Measurements from ENCODE around the gene DCHS2. TPM values are rescaled to one million over a fixed set of nuclear protein-coding genes. Genes with fewer than 3 reads are reported as not detected.

DCHS2 gene
- total and polyA plus RNA-seq, 2 experiments from 2014 or later, result 0.21 to 7.6 TPM

- H3K4me2 ChIP-seq, result no peak overlapping the region
- Mint-ChIP-seq H3K4me3 (no peak overlapping the region), H3K27me3 (ENCODE audit: insufficient read depth, low read depth, poor library complexity) (no peaks in the 10 kb centered on the region), H3K4me1 (no peaks in the 10 kb centered on the region), H3K27ac (no peak overlapping the region), H3K9me3 (no peaks in the 10 kb centered on the region), H3K36me3 (ENCODE audit: low read depth) (no peaks in the 10 kb centered on the region)
- no peaks in the 10 kb centered on the region for H3K79me2 ChIP-seq (replicated peaks; ENCODE audit: insufficient read depth)
- no peaks in the 10 kb centered on the region for H3K27me3 ChIP-seq (ENCODE audit: insufficient read depth)
- H3K36me3 ChIP-seq (ENCODE audit: insufficient read depth), result no peaks in the 10 kb centered on the region
- ATAC-seq (no peak), DNase-seq (ENCODE audit: low spot score) (no peak)
- no peaks in the 10 kb centered on the region for H3K4me1 ChIP-seq (ENCODE audit: insufficient read depth)
- no peak overlapping the region for H2AFZ ChIP-seq
- no peaks in the 10 kb centered on the region; the same call in 1 of the 2 replicates for H4K20me1 ChIP-seq (replicated peaks; ENCODE audit: insufficient read depth)
- H3K9me2 ChIP-seq (ENCODE audit: insufficient read depth), result 0 out of 2 replicates have a peak, but pooled peaks cover 4% of the 10 kb centered on the region
- H3K27ac ChIP-seq (ENCODE audit: low read depth), result no peak overlapping the region
- H3F3A ChIP-seq (replicated peaks; ENCODE audit: low read depth), result no peaks in the 10 kb centered on the region
- no peak overlapping the region for H3K4me3 ChIP-seq
- TF ChIP-seq NANOG (IDR thresholded peaks at IDR 0.05; ENCODE audit: borderline replicate concordance) (no peak), POLR2AphosphoS5 (IDR thresholded peaks at IDR 0.05; ENCODE audit: low read depth) (no peak), CTCF (conservative IDR thresholded peaks at IDR 0.05; ENCODE audit: low read depth in 2 of 2) (no peak), ZNF331 (CRISPR knock-in tag; IDR thresholded peaks at IDR 0.05; ENCODE audit: low read depth) (no peak), STAT1 (IDR thresholded peaks at IDR 0.05; ENCODE audit: unreplicated experiment) (no peak), EZH2 (IDR thresholded peaks at IDR 0.05; ENCODE audit: low read depth, unreplicated experiment) (no peak), CREB1 (CRISPR knock-in tag; IDR thresholded peaks at IDR 0.05; ENCODE audit: low read depth) (no peak), EZH2phosphoT487 (IDR thresholded peaks at IDR 0.05; ENCODE audit: unreplicated experiment) (no peak), ZNF114 (CRISPR knock-in tag; IDR thresholded peaks at IDR 0.05) (no peak)
- TF ChIP-seq, protein P1, sequence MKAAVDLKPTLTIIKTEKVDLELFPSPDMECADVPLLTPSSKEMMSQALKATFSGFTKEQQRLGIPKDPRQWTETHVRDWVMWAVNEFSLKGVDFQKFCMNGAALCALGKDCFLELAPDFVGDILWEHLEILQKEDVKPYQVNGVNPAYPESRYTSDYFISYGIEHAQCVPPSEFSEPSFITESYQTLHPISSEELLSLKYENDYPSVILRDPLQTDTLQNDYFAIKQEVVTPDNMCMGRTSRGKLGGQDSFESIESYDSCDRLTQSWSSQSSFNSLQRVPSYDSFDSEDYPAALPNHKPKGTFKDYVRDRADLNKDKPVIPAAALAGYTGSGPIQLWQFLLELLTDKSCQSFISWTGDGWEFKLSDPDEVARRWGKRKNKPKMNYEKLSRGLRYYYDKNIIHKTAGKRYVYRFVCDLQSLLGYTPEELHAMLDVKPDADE (IDR thresholded peaks at IDR 0.05), result no peak
- TF ChIP-seq, protein P2, sequence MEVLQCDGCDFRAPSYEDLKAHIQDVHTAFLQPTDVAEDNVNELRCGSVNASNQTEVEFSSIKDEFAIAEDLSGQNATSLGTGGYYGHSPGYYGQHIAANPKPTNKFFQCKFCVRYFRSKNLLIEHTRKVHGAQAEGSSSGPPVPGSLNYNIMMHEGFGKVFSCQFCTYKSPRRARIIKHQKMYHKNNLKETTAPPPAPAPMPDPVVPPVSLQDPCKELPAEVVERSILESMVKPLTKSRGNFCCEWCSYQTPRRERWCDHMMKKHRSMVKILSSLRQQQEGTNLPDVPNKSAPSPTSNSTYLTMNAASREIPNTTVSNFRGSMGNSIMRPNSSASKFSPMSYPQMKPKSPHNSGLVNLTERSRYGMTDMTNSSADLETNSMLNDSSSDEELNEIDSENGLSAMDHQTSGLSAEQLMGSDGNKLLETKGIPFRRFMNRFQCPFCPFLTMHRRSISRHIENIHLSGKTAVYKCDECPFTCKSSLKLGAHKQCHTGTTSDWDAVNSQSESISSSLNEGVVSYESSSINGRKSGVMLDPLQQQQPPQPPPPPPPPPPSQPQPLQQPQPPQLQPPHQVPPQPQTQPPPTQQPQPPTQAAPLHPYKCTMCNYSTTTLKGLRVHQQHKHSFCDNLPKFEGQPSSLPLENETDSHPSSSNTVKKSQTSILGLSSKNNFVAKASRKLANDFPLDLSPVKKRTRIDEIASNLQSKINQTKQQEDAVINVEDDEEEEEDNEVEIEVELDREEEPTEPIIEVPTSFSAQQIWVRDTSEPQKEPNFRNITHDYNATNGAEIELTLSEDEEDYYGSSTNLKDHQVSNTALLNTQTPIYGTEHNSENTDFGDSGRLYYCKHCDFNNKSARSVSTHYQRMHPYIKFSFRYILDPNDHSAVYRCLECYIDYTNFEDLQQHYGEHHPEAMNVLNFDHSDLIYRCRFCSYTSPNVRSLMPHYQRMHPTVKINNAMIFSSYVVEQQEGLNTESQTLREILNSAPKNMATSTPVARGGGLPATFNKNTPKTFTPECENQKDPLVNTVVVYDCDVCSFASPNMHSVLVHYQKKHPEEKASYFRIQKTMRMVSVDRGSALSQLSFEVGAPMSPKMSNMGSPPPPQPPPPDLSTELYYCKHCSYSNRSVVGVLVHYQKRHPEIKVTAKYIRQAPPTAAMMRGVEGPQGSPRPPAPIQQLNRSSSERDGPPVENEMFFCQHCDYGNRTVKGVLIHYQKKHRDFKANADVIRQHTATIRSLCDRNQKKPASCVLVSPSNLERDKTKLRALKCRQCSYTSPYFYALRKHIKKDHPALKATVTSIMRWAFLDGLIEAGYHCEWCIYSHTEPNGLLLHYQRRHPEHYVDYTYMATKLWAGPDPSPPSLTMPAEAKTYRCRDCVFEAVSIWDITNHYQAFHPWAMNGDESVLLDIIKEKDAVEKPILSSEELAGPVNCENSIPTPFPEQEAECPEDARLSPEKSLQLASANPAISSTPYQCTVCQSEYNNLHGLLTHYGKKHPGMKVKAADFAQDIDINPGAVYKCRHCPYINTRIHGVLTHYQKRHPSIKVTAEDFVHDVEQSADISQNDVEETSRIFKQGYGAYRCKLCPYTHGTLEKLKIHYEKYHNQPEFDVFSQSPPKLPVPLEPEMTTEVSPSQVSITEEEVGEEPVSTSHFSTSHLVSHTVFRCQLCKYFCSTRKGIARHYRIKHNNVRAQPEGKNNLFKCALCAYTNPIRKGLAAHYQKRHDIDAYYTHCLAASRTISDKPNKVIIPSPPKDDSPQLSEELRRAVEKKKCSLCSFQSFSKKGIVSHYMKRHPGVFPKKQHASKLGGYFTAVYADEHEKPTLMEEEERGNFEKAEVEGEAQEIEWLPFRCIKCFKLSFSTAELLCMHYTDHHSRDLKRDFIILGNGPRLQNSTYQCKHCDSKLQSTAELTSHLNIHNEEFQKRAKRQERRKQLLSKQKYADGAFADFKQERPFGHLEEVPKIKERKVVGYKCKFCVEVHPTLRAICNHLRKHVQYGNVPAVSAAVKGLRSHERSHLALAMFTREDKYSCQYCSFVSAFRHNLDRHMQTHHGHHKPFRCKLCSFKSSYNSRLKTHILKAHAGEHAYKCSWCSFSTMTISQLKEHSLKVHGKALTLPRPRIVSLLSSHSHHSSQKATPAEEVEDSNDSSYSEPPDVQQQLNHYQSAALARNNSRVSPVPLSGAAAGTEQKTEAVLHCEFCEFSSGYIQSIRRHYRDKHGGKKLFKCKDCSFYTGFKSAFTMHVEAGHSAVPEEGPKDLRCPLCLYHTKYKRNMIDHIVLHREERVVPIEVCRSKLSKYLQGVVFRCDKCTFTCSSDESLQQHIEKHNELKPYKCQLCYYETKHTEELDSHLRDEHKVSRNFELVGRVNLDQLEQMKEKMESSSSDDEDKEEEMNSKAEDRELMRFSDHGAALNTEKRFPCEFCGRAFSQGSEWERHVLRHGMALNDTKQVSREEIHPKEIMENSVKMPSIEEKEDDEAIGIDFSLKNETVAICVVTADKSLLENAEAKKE (CRISPR knock-in tag; IDR thresholded peaks at IDR 0.05), result no peak
Observed at GRCh38 chr4:154444958-154445357, 46.6 kb downstream of the DCHS2 start.

Measured in GM23338 (cell line).